Tibial nerve (tissue), 4 donors: Measurements from ENCODE around the gene SHOC1. TPM values are rescaled to one million over a fixed set of nuclear protein-coding genes. Genes with fewer than 3 reads are reported as not detected.

Experiments
- DNase-seq, 2 donors: peaks; one replicate each; pipeline ENCODE4 v3.0.0-alpha.2; 2019; ENCODE audit warnings: low spot score in 2 of 2
- H3K27ac ChIP-seq, 4 donors: fragments of 200-600 bp; sonication (generic) in 3 of 4; one replicate each; pipeline ENCODE4 v1.5.1; 2017 to 2019; ENCODE audit warnings: mild to moderate bottlenecking in 1 of 4
- H3K27me3 ChIP-seq, 2 donors: fragments of 200-600 bp; sonication (generic) in 1 of 2; one replicate each; pipeline versions ENCODE4 v1.5.1 to v1.6.0; 2017 to 2019
- H3K36me3 ChIP-seq, 3 donors: fragments of 200-600 bp; sonication (generic); one replicate each; pipeline ENCODE4 v1.5.1; 2018 to 2019
- H3K4me1 ChIP-seq, 4 donors: fragments of 200-600 bp; sonication (generic) in 3 of 4; one replicate each; pipeline ENCODE4 v1.5.1; 2017 to 2019
- H3K4me3 ChIP-seq, 4 donors: fragments of 200-600 bp; sonication (generic) in 3 of 4; one replicate each; pipeline ENCODE4 v1.5.1; 2017 to 2019; ENCODE audit warnings: mild to moderate bottlenecking in 1 of 4, moderate library complexity in 1 of 4
- H3K9me3 ChIP-seq, 4 donors: fragments of 200-600 bp; sonication (generic) in 3 of 4; one replicate each; pipeline ENCODE4 v1.5.1; 2017 to 2019
- EP300 ChIP-seq, 2 donors: sonication (generic); formaldehyde crosslinking; IDR thresholded peaks; one replicate each; pipeline ENCODE4 v1.6.1; 2017; ENCODE audit warnings: antibody characterized with exemption in 2 of 2, mild to moderate bottlenecking in 1 of 2
- POLR2A ChIP-seq, 2 donors: fragments of 450-650 bp; IDR thresholded peaks; one replicate each; pipeline ENCODE4 v1.6.1; 2017; ENCODE audit warnings: antibody characterized with exemption in 2 of 2, mild to moderate bottlenecking in 2 of 2, moderate library complexity in 2 of 2
- WGBS, 2 donors: methylation state at CpG; one replicate each; pipeline ENCODE4 v1.1.5; 2018; 5-methylcytosine and 5-hydroxymethylcytosine counted together
- total RNA-seq, 4 donors: library from RNA; depleted of rRNA; stranded (reverse); fragments of >200 nt; gene quantifications; one replicate each; pipeline ENCODE4 v1.1.0, GENCODE V29; 2016
- TF ChIP-seq, protein P1 (sequence below), 5 experiments: fragments of 200-600 bp in 3 of 5; fragments of 450-650 bp in 2 of 5; sonication (generic) in 3 of 5; IDR thresholded peaks; one replicate each; pipeline ENCODE4 v1.5.1; 2016 to 2019; ENCODE audit warnings: antibody characterized with exemption in 5 of 5, mild to moderate bottlenecking in 3 of 5, moderate library complexity in 2 of 5

Gene SHOC1
- total RNA-seq, 4 donors from 2014 or later, result not detected

DNA sequence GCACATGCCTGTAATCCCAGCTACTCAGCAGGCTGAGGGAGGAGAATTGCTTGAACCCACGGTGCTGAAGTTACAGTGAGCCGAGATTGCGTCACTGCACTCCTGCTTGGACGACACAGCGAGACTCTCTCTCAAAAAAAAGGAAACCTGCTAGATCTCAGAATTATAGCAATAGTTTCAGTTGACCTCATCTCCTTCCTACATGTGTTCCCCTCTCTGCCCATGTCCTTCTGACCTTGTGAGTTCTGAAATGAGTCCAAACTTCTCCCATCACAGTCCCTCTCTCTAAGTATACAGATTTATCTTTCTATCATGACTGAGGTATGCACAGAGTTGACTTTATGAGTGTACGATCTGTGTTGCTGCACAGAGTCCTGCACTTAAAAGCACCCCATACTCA lies 44.6 kb upstream of the SHOC1 start:
- H3K27me3 ChIP-seq, result no peaks in the 10 kb centered on the region
- no peaks in the 10 kb centered on the region for H3K36me3 ChIP-seq
- peaks cover 0 to 40% (median 9%) of the 10 kb centered on the region in 4 donors for H3K4me1 ChIP-seq
- 41 to 42% methylated on average over 6 of the region's 6 CpGs for WGBS, 2 donors
- no peak for TF ChIP-seq POLR2A (IDR thresholded peaks at IDR 0.05)
- TF ChIP-seq EP300 (IDR thresholded peaks at IDR 0.05), result no peak
- TF ChIP-seq, protein P1, sequence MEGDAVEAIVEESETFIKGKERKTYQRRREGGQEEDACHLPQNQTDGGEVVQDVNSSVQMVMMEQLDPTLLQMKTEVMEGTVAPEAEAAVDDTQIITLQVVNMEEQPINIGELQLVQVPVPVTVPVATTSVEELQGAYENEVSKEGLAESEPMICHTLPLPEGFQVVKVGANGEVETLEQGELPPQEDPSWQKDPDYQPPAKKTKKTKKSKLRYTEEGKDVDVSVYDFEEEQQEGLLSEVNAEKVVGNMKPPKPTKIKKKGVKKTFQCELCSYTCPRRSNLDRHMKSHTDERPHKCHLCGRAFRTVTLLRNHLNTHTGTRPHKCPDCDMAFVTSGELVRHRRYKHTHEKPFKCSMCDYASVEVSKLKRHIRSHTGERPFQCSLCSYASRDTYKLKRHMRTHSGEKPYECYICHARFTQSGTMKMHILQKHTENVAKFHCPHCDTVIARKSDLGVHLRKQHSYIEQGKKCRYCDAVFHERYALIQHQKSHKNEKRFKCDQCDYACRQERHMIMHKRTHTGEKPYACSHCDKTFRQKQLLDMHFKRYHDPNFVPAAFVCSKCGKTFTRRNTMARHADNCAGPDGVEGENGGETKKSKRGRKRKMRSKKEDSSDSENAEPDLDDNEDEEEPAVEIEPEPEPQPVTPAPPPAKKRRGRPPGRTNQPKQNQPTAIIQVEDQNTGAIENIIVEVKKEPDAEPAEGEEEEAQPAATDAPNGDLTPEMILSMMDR (IDR thresholded peaks at IDR 0.05), result no peak
- H3K4me3 ChIP-seq, result no peak overlapping the region
- no peaks in the 10 kb centered on the region for H3K9me3 ChIP-seq
- H3K27ac ChIP-seq, result peak overlapping the region in 1 of 4 donors; percentile 8
- no peak for DNase-seq

DNA sequence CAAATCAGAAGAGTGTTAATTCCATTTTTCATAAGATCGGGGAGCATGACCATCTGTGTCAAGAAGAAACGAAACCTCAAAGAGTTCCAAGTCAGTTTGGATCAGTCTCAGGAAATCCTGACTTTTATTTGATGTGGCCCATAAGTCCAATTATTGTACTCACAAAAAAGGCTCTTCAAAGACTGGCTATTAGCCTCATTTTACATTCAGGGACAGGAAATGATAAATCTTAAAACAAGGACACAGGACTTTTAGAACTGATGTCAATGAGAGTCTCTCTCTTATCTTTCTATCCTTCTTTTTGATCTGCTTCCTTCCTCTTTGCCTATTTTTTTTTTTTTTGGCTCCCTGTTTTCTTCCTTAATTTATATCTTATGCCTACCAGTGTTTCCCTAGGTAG lies 43.7 kb upstream of the SHOC1 start:
- WGBS, 2 donors, result 17 to 32% methylated on average over 2 of the region's 2 CpGs
- no peak for TF ChIP-seq EP300 (IDR thresholded peaks at IDR 0.05)
- TF ChIP-seq POLR2A (IDR thresholded peaks at IDR 0.05), result no peak
- TF ChIP-seq, protein P1 (IDR thresholded peaks at IDR 0.05), result no peak
- H3K27me3 ChIP-seq, result no peaks in the 10 kb centered on the region
- H3K4me1 ChIP-seq, result peaks cover 0 to 40% (median 9%) of the 10 kb centered on the region in 4 donors
- no peaks in the 10 kb centered on the region for H3K36me3 ChIP-seq
- H3K4me3 ChIP-seq, result no peak overlapping the region
- H3K27ac ChIP-seq, result peak overlapping the region in 1 of 4 donors; percentile 15
- no peak for DNase-seq
- H3K9me3 ChIP-seq, result no peaks in the 10 kb centered on the region

DNA sequence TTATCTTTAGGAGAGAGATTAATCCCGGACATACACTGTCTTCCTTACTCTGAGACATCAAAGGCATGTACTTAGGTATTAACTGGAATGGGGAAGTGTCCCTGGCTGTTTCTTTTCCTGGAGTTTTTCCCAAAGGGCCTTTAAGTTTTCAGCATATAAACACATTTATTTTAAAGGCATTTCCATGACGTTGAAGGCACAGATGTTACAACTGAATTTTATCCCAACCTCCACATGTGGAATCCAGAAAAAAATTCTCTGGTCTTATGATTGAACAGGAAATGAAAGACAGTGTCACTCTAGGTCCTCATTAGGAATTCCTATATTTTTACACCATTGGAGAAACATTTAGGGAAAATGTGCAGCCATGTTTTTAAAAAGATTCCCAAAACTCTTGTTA lies 41.6 kb upstream of the SHOC1 start:
- no peak for DNase-seq
- no peak overlapping the region for H3K4me3 ChIP-seq
- no peaks in the 10 kb centered on the region for H3K27me3 ChIP-seq
- 48 to 50% methylated on average over 2 of the region's 2 CpGs for WGBS, 2 donors
- H3K36me3 ChIP-seq, result no peaks in the 10 kb centered on the region
- TF ChIP-seq, protein P1 (IDR thresholded peaks at IDR 0.05), result no peak
- no peak for TF ChIP-seq EP300 (IDR thresholded peaks at IDR 0.05)
- TF ChIP-seq POLR2A (IDR thresholded peaks at IDR 0.05), result no peak
- no peak overlapping the region for H3K27ac ChIP-seq
- H3K9me3 ChIP-seq, result no peaks in the 10 kb centered on the region
- peaks cover 0 to 30% (median 9%) of the 10 kb centered on the region in 4 donors for H3K4me1 ChIP-seq

DNA sequence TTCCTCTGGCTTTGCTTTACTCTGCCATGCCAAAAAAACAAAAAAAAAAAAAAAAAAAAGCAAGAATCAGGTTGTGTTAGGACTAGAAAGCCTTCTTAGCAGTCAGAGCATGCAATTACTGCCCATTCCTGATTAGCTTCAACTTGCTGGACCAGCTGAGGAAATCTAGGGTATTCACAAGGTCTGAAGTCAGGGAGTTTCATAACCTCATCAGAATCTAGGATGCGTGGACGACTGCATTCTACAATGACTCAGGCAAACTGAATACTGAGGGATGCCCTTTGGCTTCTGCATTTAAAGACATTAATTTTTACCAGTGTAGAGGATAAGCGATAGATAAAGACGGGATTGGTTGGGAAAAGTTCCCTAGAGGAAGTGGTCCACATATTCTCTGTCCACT lies 39.2 kb upstream of the SHOC1 start:
- Histone ChIP-seq H3K4me3 (no peak overlapping the region), H3K27ac (no peak overlapping the region), H3K9me3 (no peaks in the 10 kb centered on the region), H3K36me3 (no peaks in the 10 kb centered on the region), H3K27me3 (no peaks in the 10 kb centered on the region), H3K4me1 (peaks cover 0 to 9% (median 2%) of the 10 kb centered on the region in 4 donors)
- no peak for DNase-seq
- WGBS, 2 donors, result 80 to 83% methylated on average over 4 of the region's 4 CpGs
- TF ChIP-seq POLR2A (IDR thresholded peaks at IDR 0.05) (no peak), EP300 (IDR thresholded peaks at IDR 0.05) (no peak)
- TF ChIP-seq, protein P1 (IDR thresholded peaks at IDR 0.05), result no peak

DNA sequence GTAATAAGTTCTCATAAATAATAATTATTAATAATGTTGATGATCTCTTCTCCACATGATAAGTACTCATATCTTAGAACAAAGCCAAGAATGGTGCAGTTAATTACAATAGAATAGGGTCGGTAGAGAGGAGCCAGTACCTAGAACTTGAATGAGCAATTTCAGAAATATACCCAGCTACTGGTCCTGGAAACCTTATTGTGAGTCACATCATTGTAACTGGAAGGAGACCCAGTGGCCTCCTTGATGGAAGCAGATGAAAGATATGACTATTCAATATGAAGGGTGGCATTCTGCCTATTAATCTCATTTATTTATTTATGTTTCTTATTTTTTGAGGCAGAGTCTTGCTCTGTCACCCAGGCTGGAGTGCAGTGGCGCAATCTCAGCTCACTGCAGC lies 37.7 kb upstream of the SHOC1 start:
- Histone ChIP-seq H3K4me1 (no peaks in the 10 kb centered on the region), H3K36me3 (no peaks in the 10 kb centered on the region), H3K27ac (no peak overlapping the region), H3K27me3 (no peaks in the 10 kb centered on the region), H3K9me3 (no peaks in the 10 kb centered on the region), H3K4me3 (no peak overlapping the region)
- DNase-seq, result no peak
- no peak for TF ChIP-seq EP300 (IDR thresholded peaks at IDR 0.05)
- TF ChIP-seq, protein P1 (IDR thresholded peaks at IDR 0.05), result no peak
- TF ChIP-seq POLR2A (IDR thresholded peaks at IDR 0.05), result no peak
- WGBS, 2 donors, result 90 to 94% methylated on average over 2 of the region's 2 CpGs
